SKM-1 (cell line): Measurements from ENCODE around the gene KCNN3.
"Not testable (repeated sequence)": the region's sequence is repeated elsewhere in the genome, so short reads cannot be mapped to it uniquely, and the experiment has no call there.

Source experiments
- DNase-seq: peaks from one replicate; lab custom pipeline; 2025; ENCODE audit not compliant: unreplicated experiment; lab: John Stamatoyannopoulos, UW

KCNN3 gene

GRCh38 chr1:154670310-154671270, 199.5 kb downstream of the KCNN3 start:
- not testable (repeated sequence) for DNase-seq

- DNase-seq, result peak; percentile 82
Observed at GRCh38 chr1:154669464-154670282, 200.4 kb downstream of the KCNN3 start.

- DNase-seq, result no peak
Observed at GRCh38 chr1:154666051-154666790, 203.9 kb downstream of the KCNN3 start.

- DNase-seq, result no peak
Observed at GRCh38 chr1:154664331-154665002, 205.6 kb downstream of the KCNN3 start.

- no peak for DNase-seq
Observed at GRCh38 chr1:154663471-154664060, 206.5 kb downstream of the KCNN3 start.

- no peak for DNase-seq
Observed at GRCh38 chr1:154661110-154661509, 209.0 kb downstream of the KCNN3 start.

- no peak for DNase-seq
Observed at GRCh38 chr1:154659823-154660592, 210.1 kb downstream of the KCNN3 start.

GRCh38 chr1:154657556-154657955, 212.5 kb downstream of the KCNN3 start:
- DNase-seq, result peak; percentile 93

GRCh38 chr1:154652893-154653292, 217.2 kb downstream of the KCNN3 start:
- DNase-seq, result no peak
